DLD1 (cell line): ENCODE measurements around the gene HECTD4.
"Not testable (repeated sequence)": the region's sequence is repeated elsewhere in the genome, so short reads cannot be mapped to it uniquely, and the experiment has no call there.

Experiments
- in situ Hi-C: cut with HindIII; loops from 2 replicates; pipeline ENCODE4 v1.10.0; 2017; ENCODE audit warnings: low sequenced_read_pairs

Gene HECTD4, protein sequence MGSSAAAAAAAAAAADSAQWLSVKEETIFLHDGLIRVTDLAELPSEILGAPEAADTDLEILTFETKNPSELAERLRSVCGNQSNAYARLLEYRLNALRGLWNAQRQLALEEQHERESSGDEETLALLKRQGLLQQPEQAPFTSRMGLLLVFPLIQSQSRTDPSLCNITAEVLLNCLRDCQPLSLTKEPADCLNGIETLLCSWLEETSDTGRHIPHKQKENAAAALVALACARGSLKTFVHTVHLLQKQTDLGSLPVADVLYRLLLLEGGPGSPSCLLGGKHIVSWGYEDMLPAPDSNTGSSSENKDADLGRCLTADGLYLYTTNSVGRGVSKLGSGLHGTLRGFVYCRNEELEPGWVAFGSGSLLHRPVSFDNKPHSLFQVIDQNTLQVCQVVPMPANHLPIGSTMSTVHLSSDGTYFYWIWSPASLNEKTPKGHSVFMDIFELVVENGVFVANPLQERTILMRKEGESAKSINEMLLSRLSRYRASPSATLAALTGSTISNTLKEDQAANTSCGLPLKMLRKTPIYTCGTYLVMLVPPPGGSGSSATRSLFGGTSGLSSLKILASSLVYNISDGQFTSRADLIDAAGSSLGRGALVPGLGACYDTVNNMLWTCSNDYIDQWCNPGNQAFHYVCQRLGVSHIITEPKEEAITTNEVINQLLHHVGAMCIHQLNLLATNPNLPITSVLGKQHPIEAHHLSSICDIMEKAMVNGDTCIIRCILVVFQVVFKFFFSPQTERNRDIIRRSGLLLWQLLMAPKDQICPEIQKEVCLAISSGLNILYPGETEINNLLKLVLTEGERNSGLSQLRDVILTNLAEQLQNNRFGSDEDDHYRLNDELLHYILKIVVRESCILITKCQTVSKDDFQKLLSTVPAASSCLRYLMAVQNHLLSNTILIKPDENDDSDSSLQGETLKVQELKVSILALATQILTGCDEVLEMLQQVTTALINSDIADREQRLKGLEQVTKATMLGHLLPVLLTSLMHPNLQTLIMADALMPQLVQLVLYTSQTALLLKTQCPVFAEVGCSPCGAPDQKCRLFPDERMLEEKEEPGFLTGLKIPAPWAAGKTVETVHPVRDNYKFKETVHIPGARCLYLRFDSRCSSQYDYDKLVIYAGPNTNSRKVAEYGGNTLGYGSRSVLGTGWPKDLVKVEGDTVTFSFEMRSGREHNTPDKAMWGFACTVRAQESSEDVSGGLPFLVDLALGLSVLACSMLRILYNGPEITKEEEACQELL (N-terminal part only)

DNA sequence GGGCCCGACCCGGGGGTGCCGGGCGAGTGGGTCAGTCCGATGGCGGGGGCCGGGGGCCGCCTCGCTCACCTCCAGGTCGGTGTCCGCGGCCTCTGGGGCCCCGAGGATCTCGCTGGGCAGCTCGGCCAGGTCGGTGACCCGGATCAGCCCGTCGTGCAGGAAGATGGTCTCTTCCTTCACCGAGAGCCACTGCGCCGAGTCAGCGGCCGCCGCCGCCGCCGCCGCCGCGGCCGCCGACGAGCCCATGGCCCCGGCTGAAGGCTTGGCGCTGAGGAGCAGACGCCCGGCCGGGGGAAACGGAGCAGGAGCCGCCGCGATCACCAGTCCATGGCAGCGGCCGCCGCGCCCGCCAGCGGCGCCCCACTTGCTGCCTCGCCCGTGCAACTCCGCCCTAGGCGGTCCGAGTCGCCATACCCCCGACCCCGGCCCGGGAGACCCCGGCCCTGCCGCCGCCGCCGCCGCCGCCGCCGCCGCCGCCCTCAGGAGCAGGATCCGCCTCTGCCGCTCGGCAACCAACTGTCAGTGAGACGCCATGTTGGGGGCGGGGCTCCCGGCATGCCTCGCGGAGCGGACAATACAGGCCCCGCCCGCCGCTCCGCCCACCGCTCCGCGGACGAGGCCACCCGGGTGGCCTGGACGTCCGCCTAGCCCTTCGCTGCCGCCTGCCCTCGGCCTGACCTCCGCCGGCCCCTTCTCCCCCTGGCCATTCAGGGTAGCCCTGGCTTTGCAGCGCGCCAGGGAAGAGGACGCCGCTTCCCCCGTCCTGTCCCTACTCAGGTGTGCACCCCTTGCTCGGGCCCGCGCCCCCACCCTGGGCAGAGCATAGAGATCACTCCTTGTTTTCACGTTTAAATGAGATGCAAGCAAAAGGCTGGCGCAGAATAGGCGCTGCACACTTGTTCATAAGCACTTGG, at the start of gene HECTD4:
TSS of gene HECTD4 (minus strand) at position 549 of the 914 bp plus-strand sequence. CDS start at position 246, 303 bp downstream.
- in situ Hi-C loops: no loop called here

DNA sequence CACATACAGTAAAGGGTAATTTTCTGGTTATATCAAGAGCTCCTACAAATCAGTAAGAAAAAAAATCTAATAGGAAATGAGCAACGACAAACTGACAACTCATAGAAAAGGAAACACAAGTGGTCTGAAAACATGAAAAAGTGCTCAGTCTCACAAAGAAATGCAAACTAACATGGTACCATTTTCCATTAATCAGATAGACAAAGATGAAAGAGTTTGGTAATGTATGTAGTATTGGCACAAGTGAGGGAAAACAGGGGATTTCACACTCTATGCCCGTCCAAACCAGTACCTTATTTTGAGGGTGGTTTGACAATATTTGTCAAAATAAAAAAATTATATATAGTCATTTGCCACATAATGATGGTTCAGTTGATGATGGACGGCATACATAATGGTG, 49.7 kb upstream of the HECTD4 start:
- in situ Hi-C loops: no loop called here

DNA sequence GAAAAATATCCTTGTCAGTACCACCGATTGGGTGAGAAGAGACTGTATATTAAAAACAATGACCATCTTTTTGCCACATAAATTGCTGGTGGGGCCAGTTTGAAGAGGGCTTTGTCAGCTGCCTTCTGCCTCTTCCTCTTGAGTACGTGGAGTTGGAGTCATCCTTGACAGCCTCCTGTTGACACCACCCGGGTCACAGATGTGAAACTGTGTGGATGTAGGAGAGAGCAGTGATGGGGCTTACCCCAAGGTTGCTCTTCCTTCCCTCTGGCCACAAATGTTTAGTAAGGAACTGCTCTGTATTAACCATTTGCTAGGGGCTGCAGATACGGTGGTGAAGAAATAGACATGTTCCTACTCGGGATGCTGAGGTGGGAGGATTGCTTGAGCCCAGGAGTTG, 48.7 kb upstream of the HECTD4 start:
- in situ Hi-C loops: no loop called here

DNA sequence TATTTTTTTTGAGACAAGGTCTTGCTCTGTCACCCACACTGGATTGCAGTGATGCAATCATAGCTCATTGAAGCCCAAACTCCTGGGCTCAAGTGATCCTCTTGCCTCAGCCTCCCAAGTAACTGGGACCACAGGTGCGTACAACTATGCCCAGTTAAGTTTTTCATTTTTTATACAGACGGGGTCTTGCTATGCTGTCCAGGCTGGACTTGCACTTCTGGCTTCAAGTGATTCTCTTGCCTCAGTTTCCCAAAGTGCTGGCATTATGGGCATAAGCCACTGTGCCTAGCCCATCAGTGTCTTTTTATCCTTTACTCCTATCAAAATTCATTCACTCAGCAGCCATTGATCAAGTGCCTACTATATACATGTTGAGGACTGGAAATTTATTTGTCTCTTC, 45.5 kb upstream of the HECTD4 start:
- in situ Hi-C loops: no loop called here

DNA sequence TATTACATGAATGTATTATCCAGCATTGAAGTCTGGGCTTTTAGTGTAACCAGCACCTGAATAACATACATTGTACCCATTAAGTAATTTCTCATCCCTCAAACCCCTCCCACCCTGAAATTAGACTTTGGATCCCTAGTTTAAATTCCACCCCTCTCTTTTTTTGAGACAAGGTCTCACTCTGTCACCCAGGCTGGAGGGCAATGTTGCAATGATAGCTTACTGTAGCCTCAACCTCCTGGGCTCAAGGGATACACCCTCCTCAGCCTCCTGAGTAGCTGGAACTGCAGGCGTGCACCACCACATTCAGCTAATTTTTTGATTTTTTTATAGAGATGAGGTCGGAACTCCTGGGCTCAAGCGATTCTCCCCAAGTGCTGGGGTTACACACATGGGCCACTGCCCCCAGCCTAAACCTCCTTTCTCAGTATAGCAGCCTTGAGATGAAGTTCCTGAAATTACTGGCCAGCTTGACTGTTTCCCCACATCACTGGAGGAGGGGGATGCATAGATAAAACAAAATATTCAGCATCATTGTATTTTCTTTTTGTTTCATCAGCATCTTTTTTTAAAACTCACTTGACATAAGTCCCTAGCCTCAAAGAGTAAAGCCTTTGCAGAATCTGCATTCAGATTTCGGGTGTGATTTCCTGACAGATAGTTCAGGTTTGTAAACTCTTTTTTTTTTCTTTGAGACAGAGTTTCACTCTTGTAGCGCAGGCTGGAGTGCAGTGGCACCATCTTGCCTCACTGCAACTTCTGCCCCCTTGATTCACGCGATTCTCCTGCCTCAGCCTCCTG, 43.6 kb upstream of the HECTD4 start:
- in situ Hi-C loops: no loop called here

DNA sequence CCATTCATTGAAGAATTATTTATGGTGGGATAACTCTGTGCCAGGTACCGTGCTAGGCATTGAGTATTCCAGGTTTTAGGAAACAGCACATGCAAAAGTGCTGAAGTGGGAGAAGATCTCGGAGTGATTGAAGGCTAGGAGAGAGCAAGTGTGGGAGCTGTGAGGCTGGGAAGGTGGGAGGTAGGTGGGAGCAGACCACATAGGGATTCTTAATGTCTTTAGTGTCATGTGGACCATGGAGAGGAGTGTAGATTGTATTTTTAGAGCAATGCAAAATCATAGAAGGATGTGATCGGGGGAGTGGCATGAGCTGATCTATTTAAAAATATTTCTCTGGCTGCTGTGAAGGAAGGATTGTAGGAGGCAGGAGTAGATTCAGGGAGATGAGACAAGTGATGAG, 41.9 kb upstream of the HECTD4 start:
- in situ Hi-C loops: no loop called here

DNA sequence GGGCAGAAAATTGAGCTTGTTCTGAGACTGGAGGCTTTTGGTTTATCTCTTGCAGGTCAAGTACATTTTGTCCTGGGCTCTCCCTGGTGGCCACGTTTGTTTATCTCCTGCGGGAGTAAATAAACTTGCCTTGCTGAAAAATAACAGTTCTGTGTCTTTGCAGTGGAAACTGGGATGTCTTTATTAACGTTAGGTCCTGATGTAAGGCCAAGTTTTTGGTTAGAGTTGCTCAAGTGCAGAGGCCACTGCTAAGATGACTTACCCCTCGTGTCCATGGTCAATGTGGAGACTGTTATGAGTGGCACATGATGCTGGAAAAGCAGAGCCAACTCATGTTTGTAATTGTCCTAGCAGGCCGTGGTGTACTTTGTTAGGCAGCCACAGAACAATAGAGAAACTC, 40.3 kb upstream of the HECTD4 start:
- in situ Hi-C loops: no loop called here

DNA sequence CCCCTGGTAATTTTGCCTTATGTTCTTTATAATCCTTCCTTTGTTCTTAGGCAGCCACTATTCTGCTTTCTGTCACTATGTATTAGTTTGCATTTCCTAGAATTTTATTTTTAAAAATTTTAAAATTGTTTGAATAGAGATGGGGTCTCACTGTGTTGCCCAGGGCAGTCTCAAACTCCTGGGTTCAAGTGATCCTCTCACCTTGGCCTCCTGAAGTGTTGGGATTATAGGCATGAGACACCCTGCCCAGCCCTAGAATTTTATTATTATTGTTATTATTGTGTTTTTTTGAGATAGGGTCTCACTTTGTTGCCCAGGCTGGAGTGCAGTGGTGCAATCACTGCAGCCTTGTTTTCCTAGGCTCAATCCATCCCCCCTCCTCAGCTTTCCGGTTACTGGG, 39.1 kb upstream of the HECTD4 start:
- in situ Hi-C loops: no loop called here

DNA sequence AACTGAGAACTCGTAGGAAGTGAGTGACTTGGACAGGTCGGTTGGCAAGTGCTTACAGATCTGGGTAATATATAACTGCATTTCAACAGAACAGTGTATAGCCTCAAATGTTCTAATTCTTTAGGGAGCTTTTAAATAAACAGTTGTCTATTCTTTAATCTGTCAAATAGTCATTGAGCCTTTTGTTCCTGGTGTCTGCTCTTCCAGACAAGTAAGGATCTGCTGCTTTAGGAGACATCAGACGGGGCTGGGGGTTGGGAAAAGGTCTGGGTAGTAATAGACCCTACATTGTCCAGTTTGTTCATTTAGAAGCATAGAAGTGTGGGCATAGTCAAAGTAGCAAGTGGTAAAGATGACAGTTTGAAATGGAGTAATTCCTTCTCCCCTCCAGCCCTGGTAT, 38.5 kb upstream of the HECTD4 start:
- in situ Hi-C loops: no loop called here

DNA sequence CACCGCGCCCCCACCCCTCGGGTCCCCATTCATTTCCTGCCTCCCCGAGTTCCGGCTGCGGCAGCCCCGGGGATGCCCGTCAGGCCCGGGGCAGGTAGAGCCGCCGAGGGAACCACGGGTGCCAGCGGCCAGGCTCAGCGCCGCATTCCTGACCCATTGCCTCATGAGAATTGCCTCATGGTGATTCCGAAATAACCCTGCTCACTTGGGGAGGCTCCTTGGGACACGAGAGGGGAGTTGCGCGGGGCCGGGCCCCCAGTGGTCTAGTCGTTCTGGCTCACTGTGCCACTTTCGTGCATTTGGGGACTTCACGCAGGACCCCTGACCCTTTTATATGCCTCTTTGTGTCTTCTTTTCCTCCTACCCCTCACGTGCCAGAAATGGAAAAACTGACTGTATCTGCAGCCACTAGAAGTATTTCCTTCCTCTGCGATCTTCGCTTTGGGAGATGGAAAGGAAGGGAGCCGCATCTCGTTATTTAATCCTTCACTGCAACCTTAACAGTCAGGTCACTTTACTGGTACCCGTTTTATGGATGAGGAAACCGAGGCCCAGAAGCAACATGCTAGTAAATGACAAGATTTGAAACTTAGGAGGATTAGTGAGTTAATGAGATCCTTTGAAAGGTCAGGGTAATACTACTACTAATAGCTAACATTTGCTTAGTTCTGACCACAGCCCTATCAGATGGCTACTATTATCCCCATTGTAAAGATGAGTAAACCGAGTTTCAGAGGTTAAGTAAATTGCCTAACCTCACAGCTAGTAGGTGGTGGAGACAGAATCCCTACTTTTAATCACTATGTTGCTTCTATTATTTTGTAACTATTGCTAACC, 37.3 kb upstream of the HECTD4 start:
- in situ Hi-C loops: no loop called here

DNA sequence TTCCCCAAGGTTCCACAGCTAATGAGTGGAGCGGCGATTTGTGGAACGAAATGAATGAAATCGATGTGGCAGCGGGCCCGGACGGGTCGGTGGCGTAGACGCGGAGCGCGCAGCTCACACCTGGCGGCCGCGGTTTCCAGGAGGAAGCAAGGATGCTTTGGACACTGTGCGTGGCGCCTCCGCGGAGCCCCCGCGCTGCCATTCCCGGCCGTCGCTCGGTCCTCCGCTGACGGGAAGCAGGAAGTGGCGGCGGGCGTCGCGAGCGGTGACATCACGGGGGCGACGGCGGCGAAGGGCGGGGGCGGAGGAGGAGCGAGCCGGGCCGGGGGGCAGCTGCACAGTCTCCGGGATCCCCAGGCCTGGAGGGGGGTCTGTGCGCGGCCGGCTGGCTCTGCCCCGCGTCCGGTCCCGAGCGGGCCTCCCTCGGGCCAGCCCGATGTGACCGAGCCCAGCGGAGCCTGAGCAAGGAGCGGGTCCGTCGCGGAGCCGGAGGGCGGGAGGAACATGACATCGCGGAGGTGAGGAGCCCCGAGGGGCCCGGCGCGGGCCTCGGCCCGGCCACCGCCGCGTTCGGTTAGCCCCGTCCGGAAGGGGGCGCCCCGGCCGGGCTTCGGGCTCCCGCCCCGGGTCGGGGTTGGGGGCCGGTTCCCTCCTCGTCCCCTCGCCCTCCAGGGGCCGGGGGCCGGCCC, 36.5 kb upstream of the HECTD4 start, which contains the start of gene PTPN11:
TSS of gene PTPN11 (plus strand) at position 340 of the 689 bp plus-strand sequence. CDS start at position 505, 165 bp downstream.
- in situ Hi-C loops: no loop called here

DNA sequence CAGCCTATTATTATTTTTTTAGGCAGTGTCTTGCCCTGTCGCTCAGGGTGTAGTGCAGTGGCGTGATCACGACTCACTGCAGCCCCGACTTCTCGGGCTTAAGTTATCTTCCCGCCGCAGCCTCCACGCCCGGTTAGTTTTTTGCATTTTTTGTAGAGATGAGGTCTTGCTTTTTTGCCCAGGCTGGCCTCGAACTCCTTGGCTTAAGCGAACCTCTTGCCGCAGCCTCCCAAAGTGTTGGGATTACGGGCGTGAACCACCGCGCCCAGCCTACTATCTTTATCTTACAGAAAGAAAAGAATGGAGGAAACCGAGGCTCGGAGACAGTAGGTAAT, 36.0 kb upstream of the HECTD4 start:
- in situ Hi-C loops: no loop called here

DNA sequence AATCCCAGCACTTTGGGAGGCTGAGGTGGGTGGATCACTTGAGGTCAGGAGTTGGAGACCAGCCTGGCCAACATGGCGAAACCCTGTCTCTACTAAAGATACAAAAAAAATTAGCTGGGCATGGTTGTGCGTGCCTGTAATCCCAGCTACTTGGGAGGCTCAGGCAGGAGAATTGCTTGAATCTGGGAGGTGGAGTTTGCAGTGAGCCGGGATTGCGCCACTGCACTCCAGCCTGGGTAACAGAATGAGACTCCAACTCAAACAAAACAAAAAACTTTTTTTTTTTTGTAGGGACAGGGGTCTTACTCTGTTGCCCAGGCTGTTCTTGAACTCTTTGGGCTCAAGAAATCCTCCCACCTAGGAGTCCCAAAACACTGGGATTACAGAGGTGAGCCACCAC, 33.2 kb upstream of the HECTD4 start:
- in situ Hi-C loops: not testable (repeated sequence)

DNA sequence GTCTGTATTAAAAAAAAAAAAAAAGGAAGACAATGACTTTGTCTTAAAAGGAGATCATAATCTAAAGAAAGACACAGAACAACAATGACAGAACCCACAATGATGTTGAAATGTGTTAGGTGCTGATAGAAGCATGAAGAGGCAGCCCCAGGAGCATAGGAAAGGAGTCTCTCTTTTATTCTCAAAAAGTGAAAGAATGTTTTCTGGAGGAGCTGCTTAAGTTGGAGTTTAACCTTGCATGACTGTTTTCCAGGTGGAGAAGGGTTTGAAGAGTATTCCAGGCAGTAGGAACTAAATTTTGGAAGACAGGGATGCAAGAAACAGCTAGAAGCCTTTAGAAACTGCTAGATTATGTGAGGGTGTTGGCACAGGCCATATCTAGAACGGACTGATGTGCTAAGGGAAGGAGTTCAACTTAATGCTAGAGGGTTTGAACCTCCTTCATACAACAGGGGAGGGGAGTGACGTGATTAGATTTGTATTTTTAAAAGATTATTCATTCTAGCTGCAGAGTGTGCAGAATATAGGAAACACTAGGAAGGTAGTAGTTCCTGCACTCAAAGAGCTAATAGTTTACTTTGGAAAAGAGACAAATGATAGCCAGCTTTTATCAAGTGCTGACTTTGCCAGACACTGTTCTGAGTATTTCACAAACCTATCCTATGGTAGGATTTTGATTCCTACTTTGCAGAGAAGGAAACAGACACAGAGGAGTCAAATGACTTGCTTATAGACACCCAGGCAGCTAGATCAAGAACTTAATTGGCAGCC, 31.8 kb upstream of the HECTD4 start:
- in situ Hi-C loops: no loop called here

DNA sequence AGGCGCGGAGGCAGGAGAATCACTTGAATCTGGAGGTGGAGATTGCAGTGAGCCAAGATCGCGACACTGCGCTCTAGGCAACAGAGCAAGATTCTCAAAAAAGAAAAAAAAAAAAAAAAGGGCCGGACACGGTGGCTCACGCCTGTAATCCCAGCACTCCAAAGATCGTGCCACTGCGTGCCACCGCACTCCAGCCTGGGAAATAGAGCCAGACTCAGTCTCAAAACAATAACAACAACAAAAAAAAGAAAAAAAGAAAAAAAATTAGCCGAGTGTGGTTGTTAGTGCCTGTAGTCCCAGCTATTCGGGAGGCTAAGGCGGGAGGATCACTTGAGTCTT, 27.6 kb upstream of the HECTD4 start:
- in situ Hi-C loops: no loop called here

DNA sequence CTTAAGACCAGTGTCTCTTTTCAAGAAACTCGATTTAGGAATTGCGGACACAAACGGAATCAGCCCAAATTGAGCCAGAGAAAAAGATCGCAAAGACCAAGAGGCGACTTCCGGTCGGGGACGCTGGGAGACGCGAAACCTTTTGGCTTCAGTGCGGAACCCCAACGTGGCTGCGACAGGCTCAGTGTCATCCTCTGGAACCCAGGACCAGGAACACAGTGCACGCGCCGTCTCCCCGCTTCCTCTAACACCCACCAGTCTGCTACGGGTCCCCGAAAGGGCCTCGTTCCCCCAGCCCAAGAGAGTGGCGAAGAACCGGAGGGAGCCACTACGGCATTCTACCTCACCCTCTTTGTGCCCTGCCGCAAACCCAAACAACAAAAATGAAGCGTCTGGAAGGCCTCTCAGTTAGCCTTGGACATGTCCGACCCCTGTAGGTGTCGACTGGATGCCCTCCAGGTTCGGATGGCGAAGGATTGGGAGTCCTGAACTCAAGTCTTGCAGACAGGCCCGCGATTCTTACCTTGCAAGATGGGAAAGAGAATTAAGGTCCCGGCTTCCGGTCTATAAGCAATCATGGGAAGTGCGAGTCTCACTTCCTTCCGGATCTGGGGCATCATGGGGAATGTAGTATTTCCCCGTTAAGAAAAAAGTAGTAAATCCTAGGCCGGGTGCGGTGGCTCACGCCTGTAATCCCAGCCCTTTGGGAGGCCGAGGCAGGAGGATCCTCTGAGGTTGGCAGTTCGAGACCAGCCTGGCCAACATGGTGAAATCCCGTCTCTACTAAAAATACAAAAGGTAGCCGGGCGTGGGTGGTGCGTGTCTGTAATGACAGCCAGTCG, 27.1 kb upstream of the HECTD4 start, which contains the start of gene RPL6:
TSS of gene RPL6 (minus strand) at position 542 of the 842 bp plus-strand sequence. CDS start 949 bp downstream, outside the sequence.
- in situ Hi-C loops: no loop called here
